Measurements from ENCODE around the gene ENOX1. TPM values are rescaled to one million over a fixed set of nuclear protein-coding genes. Genes with fewer than 3 reads are reported as not detected.

Gene ENOX1
- total and polyA plus RNA-seq, 8 donors = 0.23 to 2.0 (median 0.94) TPM

DNA sequence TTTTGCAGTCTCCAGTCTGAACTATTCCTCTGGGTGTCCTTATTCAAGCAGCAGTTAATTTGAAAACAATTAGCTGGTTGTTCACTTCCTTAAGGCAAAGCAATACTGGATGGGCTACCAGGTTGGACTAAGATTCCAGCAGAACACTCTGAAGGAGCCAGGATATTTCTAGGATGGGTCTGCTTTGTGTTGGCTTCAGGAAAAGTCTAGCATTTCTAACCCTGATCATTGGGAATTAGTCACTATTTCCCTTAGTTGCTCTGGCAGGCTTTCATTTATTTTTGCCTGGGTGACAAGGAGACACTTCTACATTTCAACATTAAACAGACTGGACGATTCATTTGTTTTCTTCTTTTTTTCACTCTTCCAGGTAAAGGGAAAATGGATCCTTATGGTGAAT is 228.4 kb downstream of the ENOX1 start:
- FAIRE-seq (no peak), ATAC-seq (no peak)

GRCh38 chr13:43555667-43556066 is 231.1 kb downstream of the ENOX1 start:
- ATAC-seq (no peak), DNase-seq (no peak), FAIRE-seq (no peak)
- TF ChIP-seq, protein P1, sequence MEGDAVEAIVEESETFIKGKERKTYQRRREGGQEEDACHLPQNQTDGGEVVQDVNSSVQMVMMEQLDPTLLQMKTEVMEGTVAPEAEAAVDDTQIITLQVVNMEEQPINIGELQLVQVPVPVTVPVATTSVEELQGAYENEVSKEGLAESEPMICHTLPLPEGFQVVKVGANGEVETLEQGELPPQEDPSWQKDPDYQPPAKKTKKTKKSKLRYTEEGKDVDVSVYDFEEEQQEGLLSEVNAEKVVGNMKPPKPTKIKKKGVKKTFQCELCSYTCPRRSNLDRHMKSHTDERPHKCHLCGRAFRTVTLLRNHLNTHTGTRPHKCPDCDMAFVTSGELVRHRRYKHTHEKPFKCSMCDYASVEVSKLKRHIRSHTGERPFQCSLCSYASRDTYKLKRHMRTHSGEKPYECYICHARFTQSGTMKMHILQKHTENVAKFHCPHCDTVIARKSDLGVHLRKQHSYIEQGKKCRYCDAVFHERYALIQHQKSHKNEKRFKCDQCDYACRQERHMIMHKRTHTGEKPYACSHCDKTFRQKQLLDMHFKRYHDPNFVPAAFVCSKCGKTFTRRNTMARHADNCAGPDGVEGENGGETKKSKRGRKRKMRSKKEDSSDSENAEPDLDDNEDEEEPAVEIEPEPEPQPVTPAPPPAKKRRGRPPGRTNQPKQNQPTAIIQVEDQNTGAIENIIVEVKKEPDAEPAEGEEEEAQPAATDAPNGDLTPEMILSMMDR (IDR thresholded peaks at IDR 0.05) = no peak
- Histone ChIP-seq H3K4me1 (peaks cover 0 to 6% (median 0%) of the 10 kb centered on the region in 3 donors), H3K27ac (no peak overlapping the region), H3K4me3 (no peak overlapping the region), H3K36me3 (no peaks in the 10 kb centered on the region), H3K27me3 (no peaks in the 10 kb centered on the region), H3K9me3 (no peaks in the 10 kb centered on the region)
- 83 to 95% methylated on average over 2 of the region's 2 CpGs for WGBS, 2 donors
- intact Hi-C loops (cut with DNase I) = no loop called here

More for the DNA sequence above, 228.4 kb downstream of the ENOX1 start:
- peaks cover 0 to 2% (median 0%) of the 10 kb centered on the region in 3 donors for H3K4me1 ChIP-seq
- H3K4me3 ChIP-seq = no peak overlapping the region
- TF ChIP-seq, protein P1 (IDR thresholded peaks at IDR 0.05) = no peak
- 41 to 50% methylated on average over 1 of the region's 1 CpG for WGBS, 2 donors
- no peaks in the 10 kb centered on the region for H3K36me3 ChIP-seq
- H3K27ac ChIP-seq = no peak overlapping the region
- DNase-seq = no peak
- H3K9me3 ChIP-seq = no peaks in the 10 kb centered on the region
- intact Hi-C loops (cut with DNase I) = no loop called here
- H3K27me3 ChIP-seq = no peaks in the 10 kb centered on the region

- peak in 1 of 6 donors; percentile 8 for DNase-seq
- FAIRE-seq = no peak
- no peak overlapping the region for H3K4me3 ChIP-seq
- no peak overlapping the region for H3K27ac ChIP-seq
- intact Hi-C loops (cut with DNase I) = no loop called here
- TF ChIP-seq, protein P1 (IDR thresholded peaks at IDR 0.05) = no peak
- H3K9me3 ChIP-seq = no peaks in the 10 kb centered on the region
- no peaks in the 10 kb centered on the region for H3K27me3 ChIP-seq
- peaks cover 0 to 6% (median 0%) of the 10 kb centered on the region in 3 donors for H3K4me1 ChIP-seq
- ATAC-seq = peak in 2 of 4 donors; percentile 57 to 59
- H3K36me3 ChIP-seq = no peaks in the 10 kb centered on the region
- WGBS, 2 donors = 64 to 66% methylated on average over 3 of the region's 3 CpGs
Measured at GRCh38 chr13:43551897-43552456, 234.8 kb downstream of the ENOX1 start.

GRCh38 chr13:43546816-43547215 is 240.0 kb downstream of the ENOX1 start:
- Histone ChIP-seq H3K36me3 (no peaks in the 10 kb centered on the region), H3K9me3 (no peaks in the 10 kb centered on the region), H3K4me3 (no peak overlapping the region), H3K27me3 (no peaks in the 10 kb centered on the region), H3K27ac (no peak overlapping the region), H3K4me1 (no peaks in the 10 kb centered on the region)
- FAIRE-seq = no peak
- intact Hi-C loops (cut with DNase I) = no loop called here
- TF ChIP-seq, protein P1 (IDR thresholded peaks at IDR 0.05) = no peak
- no peak for ATAC-seq
- DNase-seq = no peak
- WGBS, 2 donors = 64 to 71% methylated on average over 3 of the region's 3 CpGs

- DNase-seq (no peak), FAIRE-seq (no peak), ATAC-seq (no peak)
- H3K4me3 ChIP-seq = no peak overlapping the region
- TF ChIP-seq, protein P1 (IDR thresholded peaks at IDR 0.05) = no peak
- H3K36me3 ChIP-seq = no peaks in the 10 kb centered on the region
- no peaks in the 10 kb centered on the region for H3K9me3 ChIP-seq
- WGBS, 2 donors = 59% methylated on average over 3 of the region's 3 CpGs
- H3K4me1 ChIP-seq = no peaks in the 10 kb centered on the region
- H3K27me3 ChIP-seq = no peaks in the 10 kb centered on the region
- H3K27ac ChIP-seq = no peak overlapping the region
- intact Hi-C loops (cut with DNase I) = no loop called here
Measured at GRCh38 chr13:43546251-43546650, 240.5 kb downstream of the ENOX1 start.
